Hepatocyte (in vitro differentiated cells): ENCODE measurements around the gene WWTR1. TPM values are rescaled to one million over a fixed set of nuclear protein-coding genes. Genes with fewer than 3 reads are reported as not detected.

Experiments
- DNase-seq: peaks from one replicate; pipeline ENCODE4 v3.0.0-alpha.2; 2016; ENCODE audit warnings: low spot score
- H2AFZ ChIP-seq: fragments of 200-600 bp; sonication (generic); 2 replicates; pipeline ENCODE4 v1.6.0; 2016; ENCODE audit warnings: antibody characterized with exemption, mild to moderate bottlenecking
- H3K27ac ChIP-seq: fragments of 200-600 bp; sonication (generic); 2 replicates; pipeline ENCODE4 v1.5.1; 2016; ENCODE audit warnings: mild to moderate bottlenecking
- H3K27me3 ChIP-seq: fragments of 200-600 bp; sonication (generic); 2 replicates; pipeline ENCODE4 v1.6.1; 2016
- H3K36me3 ChIP-seq: fragments of 200-600 bp; sonication (generic); replicated peaks from 2 replicates; pipeline ENCODE4 v1.5.1; 2016; ENCODE audit warnings: low read depth; ENCODE audit not compliant: insufficient read depth
- H3K4me1 ChIP-seq: fragments of 200-600 bp; sonication (generic); 2 replicates; pipeline ENCODE4 v1.5.1; 2016; ENCODE audit warnings: mild to moderate bottlenecking, moderate library complexity; ENCODE audit not compliant: insufficient read depth
- H3K4me2 ChIP-seq: fragments of 200-600 bp; sonication (generic); 2 replicates; pipeline ENCODE4 v1.6.0; 2016
- H3K4me3 ChIP-seq: fragments of 200-600 bp; sonication (generic); 2 replicates; pipeline ENCODE4 v1.5.1; 2016; ENCODE audit warnings: mild to moderate bottlenecking
- H3K79me2 ChIP-seq: fragments of 200-600 bp; sonication (generic); 2 replicates; pipeline ENCODE4 v1.6.0; 2017; ENCODE audit warnings: mild to moderate bottlenecking
- H3K9me2 ChIP-seq: fragments of 200-600 bp; sonication (generic); replicated peaks from 2 replicates; pipeline ENCODE4 v1.6.0; 2017; ENCODE audit warnings: mild to moderate bottlenecking; ENCODE audit not compliant: insufficient read depth
- H3K9me3 ChIP-seq: fragments of 200-600 bp; sonication (generic); 2 replicates; pipeline ENCODE4 v1.5.1; 2016; ENCODE audit warnings: low read depth, mild to moderate bottlenecking
- H4K20me1 ChIP-seq: fragments of 200-600 bp; sonication (generic); 2 replicates; pipeline ENCODE4 v1.6.0; 2016; ENCODE audit warnings: mild to moderate bottlenecking; ENCODE audit not compliant: insufficient read depth, poor library complexity, severe bottlenecking
- CTCF ChIP-seq: fragments of 200-600 bp; sonication (generic); IDR thresholded peaks from 2 replicates; pipeline ENCODE4 v1.5.1; 2016; ENCODE audit warnings: antibody characterized with exemption, mild to moderate bottlenecking; ENCODE audit not compliant: poor library complexity
- EZH2 ChIP-seq: fragments of 200-600 bp; sonication (generic); IDR thresholded peaks from 2 replicates; pipeline ENCODE4 v1.6.1; 2016; ENCODE audit warnings: antibody characterized with exemption, mild to moderate bottlenecking, borderline replicate concordance
- EZH2phosphoT487 ChIP-seq: fragments of 200-600 bp; sonication (generic); IDR thresholded peaks from one replicate; pipeline ENCODE4 v1.6.1; 2018; ENCODE audit warnings: antibody characterized with exemption, mild to moderate bottlenecking, low read depth, moderate library complexity; ENCODE audit not compliant: unreplicated experiment, severe bottlenecking
- WGBS: methylation state at CpG from one replicate; pipeline ENCODE4 v1.1.6; 2016; ENCODE audit warnings: low lambda C conversion rate; ENCODE audit errors: missing lambda C conversion rate; 5-methylcytosine and 5-hydroxymethylcytosine counted together
- polyA plus RNA-seq: library from polyadenylated mRNA; unstranded; fragments of >200 nt; fragmentation: Nextera tagmentation; extraction: Ambion mirVana; gene quantifications from 2 replicates; pipeline ENCODE4 v1.2.1, GENCODE V29; 2016
- total RNA-seq: library from RNA; depleted of rRNA; stranded (reverse); fragments of >200 nt; gene quantifications from 2 replicates; pipeline ENCODE4 v1.2.3, GENCODE V29; 2014

Gene WWTR1
- total and polyA plus RNA-seq, 2 experiments from 2014 or later: 40.5 to 54.7 TPM

GRCh38 chr3:149566292-149566975, 91.4 kb downstream of the WWTR1 start:
- peaks cover 46% of the 10 kb centered on the region for H3K79me2 ChIP-seq
- no peaks in the 10 kb centered on the region for H4K20me1 ChIP-seq
- TF ChIP-seq EZH2: no peak
- no peak for TF ChIP-seq EZH2phosphoT487
- TF ChIP-seq CTCF: no peak
- WGBS: 52% methylated on average over 6 of the region's 6 CpGs
- peak; percentile 17 for DNase-seq
- no peak overlapping the region for H3K4me3 ChIP-seq
- H3K36me3 ChIP-seq: no peaks in the 10 kb centered on the region
- H3K27me3 ChIP-seq: no peaks in the 10 kb centered on the region
- peaks cover 14% of the 10 kb centered on the region for H3K4me1 ChIP-seq
- H3K4me2 ChIP-seq: peak overlapping the region; percentile 40
- no peaks in the 10 kb centered on the region for H3K9me3 ChIP-seq
- H2AFZ ChIP-seq: no peak overlapping the region
- H3K27ac ChIP-seq: peak overlapping the region; percentile 77
- H3K9me2 ChIP-seq: no peaks in the 10 kb centered on the region

GRCh38 chr3:149564079-149564478, 93.7 kb downstream of the WWTR1 start:
- Histone ChIP-seq H3K9me2 (no peaks in the 10 kb centered on the region), H3K27ac (no peak overlapping the region), H3K4me2 (no peak overlapping the region), H2AFZ (no peak overlapping the region), H3K79me2 (peaks cover 54% of the 10 kb centered on the region), H3K27me3 (no peaks in the 10 kb centered on the region), H4K20me1 (no peaks in the 10 kb centered on the region), H3K4me3 (no peak overlapping the region), H3K9me3 (no peaks in the 10 kb centered on the region), H3K4me1 (peaks cover 14% of the 10 kb centered on the region), H3K36me3 (no peaks in the 10 kb centered on the region)
- WGBS: 85% methylated on average over 2 of the region's 2 CpGs
- DNase-seq: no peak
- no peak for TF ChIP-seq CTCF
- TF ChIP-seq EZH2phosphoT487: no peak
- TF ChIP-seq EZH2: no peak

- 83% methylated on average over 5 of the region's 5 CpGs for WGBS
- Histone ChIP-seq H4K20me1 (no peaks in the 10 kb centered on the region), H3K79me2 (peaks cover 60% of the 10 kb centered on the region), H3K27me3 (no peaks in the 10 kb centered on the region), H2AFZ (no peak overlapping the region), H3K9me2 (no peaks in the 10 kb centered on the region), H3K4me1 (peaks cover 14% of the 10 kb centered on the region), H3K4me2 (no peak overlapping the region), H3K36me3 (no peaks in the 10 kb centered on the region), H3K4me3 (no peak overlapping the region), H3K27ac (no peak overlapping the region), H3K9me3 (no peaks in the 10 kb centered on the region)
- TF ChIP-seq EZH2 (no peak), CTCF (no peak), EZH2phosphoT487 (no peak)
- DNase-seq: no peak
Observed at GRCh38 chr3:149563114-149563513, 94.7 kb downstream of the WWTR1 start.
